GM13977 (cell line): ENCODE measurements around the gene GPRC5C.
A peak's percentile ranks its signal among the peaks of the same experiment; 100 is the strongest.

Experiments
- DNase-seq: peaks from one replicate; pipeline ENCODE4 v3.0.0; 2012; ENCODE audit warnings: low spot score
- in situ Hi-C: fragments of 300-500 bp; cut with MboI; formaldehyde crosslinking; loops from one replicate; pipeline ENCODE4 v1.12.0; 2022; ENCODE audit warnings: low sequenced_read_pairs, low pct_unique_long_range_greater_than_20kb, mixed read lengths, inconsistent platforms; ENCODE audit not compliant: unreplicated experiment
- TF ChIP-seq, protein P1 (sequence below): IDR thresholded peaks from 2 replicates; pipeline ENCODE4 v1.5.1; 2012; ENCODE audit warnings: mild to moderate bottlenecking, control low read depth; ENCODE audit not compliant: insufficient read depth; ENCODE audit errors: extremely low read depth, missing control alignments

The GPRC5C gene

GRCh38 chr17:74455821-74456220 is 23.9 kb downstream of the GPRC5C start:
- in situ Hi-C loops: loop anchor here (5.0 kb wide), 1 partner anchor 79 kb away; no protein-coding TSS in a partner anchor
- DNase-seq: no peak
- TF ChIP-seq, protein P1, sequence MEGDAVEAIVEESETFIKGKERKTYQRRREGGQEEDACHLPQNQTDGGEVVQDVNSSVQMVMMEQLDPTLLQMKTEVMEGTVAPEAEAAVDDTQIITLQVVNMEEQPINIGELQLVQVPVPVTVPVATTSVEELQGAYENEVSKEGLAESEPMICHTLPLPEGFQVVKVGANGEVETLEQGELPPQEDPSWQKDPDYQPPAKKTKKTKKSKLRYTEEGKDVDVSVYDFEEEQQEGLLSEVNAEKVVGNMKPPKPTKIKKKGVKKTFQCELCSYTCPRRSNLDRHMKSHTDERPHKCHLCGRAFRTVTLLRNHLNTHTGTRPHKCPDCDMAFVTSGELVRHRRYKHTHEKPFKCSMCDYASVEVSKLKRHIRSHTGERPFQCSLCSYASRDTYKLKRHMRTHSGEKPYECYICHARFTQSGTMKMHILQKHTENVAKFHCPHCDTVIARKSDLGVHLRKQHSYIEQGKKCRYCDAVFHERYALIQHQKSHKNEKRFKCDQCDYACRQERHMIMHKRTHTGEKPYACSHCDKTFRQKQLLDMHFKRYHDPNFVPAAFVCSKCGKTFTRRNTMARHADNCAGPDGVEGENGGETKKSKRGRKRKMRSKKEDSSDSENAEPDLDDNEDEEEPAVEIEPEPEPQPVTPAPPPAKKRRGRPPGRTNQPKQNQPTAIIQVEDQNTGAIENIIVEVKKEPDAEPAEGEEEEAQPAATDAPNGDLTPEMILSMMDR: no peak

GRCh38 chr17:74457146-74457819 is 25.4 kb downstream of the GPRC5C start:
- TF ChIP-seq, protein P1: peak; percentile 91
- DNase-seq: peak; percentile 78
- in situ Hi-C loops: loop anchor here (5.0 kb wide), 1 partner anchor 80 kb away; no protein-coding TSS in a partner anchor

GRCh38 chr17:74457820-74458166 is 25.9 kb downstream of the GPRC5C start:
- no peak for DNase-seq
- TF ChIP-seq, protein P1: no peak
- in situ Hi-C loops: loop anchor here (5.0 kb wide), 1 partner anchor 80 kb away; no protein-coding TSS in a partner anchor

DNA sequence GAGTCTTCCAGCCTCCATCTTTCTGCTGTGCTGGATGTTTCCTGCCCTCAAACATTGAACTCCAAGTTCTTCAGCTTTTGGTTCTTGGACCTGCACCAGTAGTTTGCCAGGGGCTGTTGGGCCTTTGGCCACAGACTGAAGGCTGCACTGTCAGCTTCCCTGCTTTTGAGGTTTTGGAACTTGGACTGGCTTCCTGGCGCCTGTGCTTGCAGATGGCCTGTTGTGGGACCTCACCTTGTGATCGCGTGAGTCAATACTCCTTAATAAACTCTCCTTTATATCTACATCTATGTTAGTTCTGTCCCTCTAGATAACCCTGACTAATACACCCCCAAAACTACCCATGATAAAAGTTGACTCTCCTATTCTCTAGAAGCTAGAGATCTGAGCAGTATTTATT is 26.9 kb downstream of the GPRC5C start:
- in situ Hi-C loops: loop anchor here (5.0 kb wide), 1 partner anchor 82 kb away; no protein-coding TSS in a partner anchor
- no peak for DNase-seq
- TF ChIP-seq, protein P1: no peak

DNA sequence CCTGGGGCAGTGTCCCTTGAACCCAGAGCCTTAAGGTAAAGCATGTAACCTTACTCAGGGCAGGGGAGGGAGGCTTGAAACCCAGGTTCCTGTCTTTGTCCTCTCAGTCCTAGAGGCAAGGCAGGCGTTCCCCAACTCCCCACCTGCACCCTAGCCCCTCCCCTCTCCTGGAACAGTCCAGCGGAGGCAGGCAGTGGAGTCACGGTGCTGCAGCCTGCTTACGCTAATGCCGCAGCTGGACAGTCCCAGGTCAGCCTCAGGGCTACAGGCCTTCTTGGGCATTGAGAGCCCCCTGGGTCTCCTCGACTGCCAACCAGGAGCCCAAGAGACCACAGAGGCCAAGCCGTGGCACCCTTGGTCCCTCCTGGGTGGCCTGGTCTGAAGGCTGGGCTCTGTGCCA is 27.7 kb downstream of the GPRC5C start:
- DNase-seq: no peak
- TF ChIP-seq, protein P1: no peak
- in situ Hi-C loops: loop anchor here (5.0 kb wide), 1 partner anchor 82 kb away; no protein-coding TSS in a partner anchor

DNA sequence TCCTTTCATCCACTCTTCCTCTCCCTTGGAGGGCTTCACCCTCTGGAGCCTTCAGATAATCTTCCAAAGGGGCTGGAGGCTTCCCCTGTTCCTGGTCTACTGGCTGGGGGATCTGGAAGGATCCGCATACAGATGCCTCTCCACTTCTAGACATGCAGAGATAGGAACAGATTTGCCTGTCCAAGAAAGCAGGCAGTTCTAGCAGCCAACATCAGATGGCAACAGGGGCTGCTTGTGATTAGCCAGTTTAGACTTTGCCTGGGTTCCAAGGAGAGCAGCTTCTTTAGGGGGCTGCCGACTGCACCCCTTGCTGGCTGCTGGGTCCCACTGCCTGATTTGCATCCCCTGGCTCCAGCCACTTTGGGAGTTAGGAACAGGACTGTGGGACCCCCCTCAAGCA is 28.4 kb downstream of the GPRC5C start:
- in situ Hi-C loops: no loop called here

More for the DNA sequence above, 28.4 kb downstream of the GPRC5C start:
- DNase-seq: no peak
- TF ChIP-seq, protein P1: peak; percentile 13
